GM18907 (cell line): ENCODE data around the gene ATP6V0A4.

Experiments
- ATAC-seq: cut with Tn5 transposase; IDR thresholded peaks from one replicate; pipeline ENCODE4 v1.9.1; 2021; ENCODE audit warnings: mild to moderate bottlenecking, moderate library complexity; ENCODE audit not compliant: unreplicated experiment

Gene ATP6V0A4

GRCh38 chr7:138663725-138664710 lies 134.0 kb downstream of the ATP6V0A4 start:
- no peak for ATAC-seq

DNA sequence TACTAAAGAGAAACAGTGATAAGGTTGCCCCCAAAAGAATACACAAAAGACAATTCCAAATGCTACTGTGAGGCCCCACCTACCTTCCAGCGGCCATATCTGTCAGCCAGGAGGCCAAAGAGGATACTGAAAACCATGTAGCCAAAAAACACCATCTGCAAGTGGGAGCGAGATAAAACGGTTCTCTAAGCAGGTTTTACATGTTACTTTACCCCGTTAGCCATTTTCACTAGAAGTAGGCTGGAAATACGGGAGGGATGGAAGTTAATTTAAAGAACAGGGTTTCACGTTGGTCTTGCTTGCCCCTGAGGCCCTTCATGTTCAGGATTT lies 135.0 kb downstream of the ATP6V0A4 start:
- ATAC-seq, result no peak

- ATAC-seq, result no peak
Observed at GRCh38 chr7:138662076-138662990, 135.7 kb downstream of the ATP6V0A4 start.

DNA sequence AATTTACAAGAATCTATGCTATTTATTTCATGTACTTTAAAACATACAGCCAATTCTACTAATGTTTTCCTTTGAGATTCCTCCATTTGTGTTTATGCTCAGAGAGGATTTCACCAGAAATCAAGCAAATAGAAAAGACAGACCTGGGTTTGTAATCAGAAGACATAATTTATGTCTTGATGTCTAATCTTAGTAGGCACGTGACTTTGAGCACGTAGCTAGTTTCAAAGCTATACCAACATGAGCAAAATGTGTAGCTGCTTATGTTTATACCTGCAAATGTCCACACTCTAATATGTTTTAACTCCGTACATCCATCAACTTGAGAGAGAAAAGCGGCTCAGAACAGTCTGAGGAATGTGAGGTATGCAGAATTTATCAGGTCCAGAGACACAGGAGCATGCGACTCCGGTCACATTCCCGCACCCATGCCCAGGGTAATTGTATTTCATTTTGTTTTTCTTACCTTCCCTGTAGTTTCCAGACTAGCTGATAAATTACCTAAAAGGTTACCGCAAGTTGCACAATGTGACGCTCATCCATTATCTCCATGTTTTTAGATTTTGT lies 136.8 kb downstream of the ATP6V0A4 start:
- no peak for ATAC-seq

- no peak for ATAC-seq
Observed at GRCh38 chr7:138658889-138659288, 139.1 kb downstream of the ATP6V0A4 start.

GRCh38 chr7:138657854-138658386 lies 140.1 kb downstream of the ATP6V0A4 start:
- ATAC-seq, result no peak

DNA sequence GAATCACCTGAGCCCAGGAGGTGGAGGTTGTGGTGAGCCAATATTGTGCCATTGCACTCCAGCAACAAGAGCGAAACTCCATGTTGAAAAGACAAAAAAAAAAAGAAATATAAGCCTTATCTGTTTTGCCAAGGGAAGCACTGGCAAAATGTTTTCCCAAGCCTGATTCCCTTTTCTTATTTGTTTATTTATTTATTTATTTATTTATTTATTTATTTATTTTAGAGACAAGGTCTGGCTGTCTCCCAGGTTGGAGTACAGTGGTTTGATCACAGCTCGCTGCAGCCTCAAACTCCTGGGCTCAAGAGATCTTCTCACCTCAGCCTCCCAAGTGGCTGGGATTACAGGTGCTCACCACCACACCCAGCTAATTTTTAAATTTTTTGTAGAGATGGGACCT lies 141.0 kb downstream of the ATP6V0A4 start:
- ATAC-seq, result no peak
